Breast epithelium (tissue), 4 donors: ENCODE data around the gene IL26. TPM values are rescaled to one million over a fixed set of nuclear protein-coding genes. Genes with fewer than 3 reads are reported as not detected.

ENCODE experiments used
- DNase-seq, 2 donors: peaks; one replicate each; pipeline ENCODE4 v3.0.0-alpha.2; 2019; ENCODE audit warnings: low spot score in 2 of 2
- H3K27ac ChIP-seq, 2 donors: fragments of 200-600 bp; sonication (generic) in 1 of 2; one replicate each; pipeline ENCODE4 v1.5.1; 2016 to 2019; ENCODE audit warnings: mild to moderate bottlenecking in 1 of 2
- H3K27me3 ChIP-seq, 2 donors: fragments of 200-600 bp; sonication (generic) in 1 of 2; one replicate each; pipeline versions ENCODE4 v1.5.1 to v1.6.0; 2017 to 2019; ENCODE audit warnings: control low read depth in 1 of 2, mild to moderate bottlenecking in 1 of 2
- H3K36me3 ChIP-seq: fragments of 200-600 bp; one replicate; pipeline ENCODE4 v1.5.1; 2019
- H3K4me1 ChIP-seq, 2 donors: fragments of 200-600 bp; sonication (generic); one replicate each; pipeline ENCODE4 v1.5.1; 2016 to 2019; ENCODE audit warnings: control low read depth in 1 of 2
- H3K4me3 ChIP-seq, 3 donors: fragments of 200-600 bp; sonication (generic); 1 replicate in 2 of 3; 2 replicates in 1 of 3; pipeline ENCODE4 v1.5.1; 2016 to 2019; ENCODE audit warnings: mild to moderate bottlenecking in 3 of 3, moderate library complexity in 2 of 3
- H3K9me3 ChIP-seq, 2 donors: fragments of 200-600 bp; sonication (generic) in 1 of 2; one replicate each; pipeline ENCODE4 v1.5.1; 2016 to 2019; ENCODE audit warnings: control low read depth in 1 of 2
- CTCF ChIP-seq, 3 donors: fragments of 450-650 bp; IDR thresholded peaks; one replicate each; pipeline ENCODE4 v1.5.1; 2016 to 2017; ENCODE audit warnings: antibody characterized with exemption in 3 of 3, mild to moderate bottlenecking in 3 of 3, moderate library complexity in 3 of 3
- POLR2A ChIP-seq: fragments of 450-650 bp; IDR thresholded peaks from one replicate; pipeline ENCODE4 v1.6.1; 2016; ENCODE audit warnings: antibody characterized with exemption, mild to moderate bottlenecking, moderate library complexity
- POLR2AphosphoS5 ChIP-seq, 3 donors: sonication (generic); formaldehyde crosslinking; IDR thresholded peaks; one replicate each; pipeline ENCODE4 v1.6.1; 2017; ENCODE audit warnings: antibody characterized with exemption in 3 of 3
- intact Hi-C: fragments of 100-400 bp; cut with DNase I; formaldehyde crosslinking; loops from one replicate; pipeline ENCODE4 v1.15.1; 2023; ENCODE audit warnings: low total_unique reads
- total RNA-seq, 3 donors: library from RNA; depleted of rRNA; stranded (reverse); fragments of >200 nt; gene quantifications; one replicate each; pipeline ENCODE4 v1.1.0, GENCODE V29; 2016

Gene IL26
- total RNA-seq, 3 donors from 2014 or later, result not detected

DNA sequence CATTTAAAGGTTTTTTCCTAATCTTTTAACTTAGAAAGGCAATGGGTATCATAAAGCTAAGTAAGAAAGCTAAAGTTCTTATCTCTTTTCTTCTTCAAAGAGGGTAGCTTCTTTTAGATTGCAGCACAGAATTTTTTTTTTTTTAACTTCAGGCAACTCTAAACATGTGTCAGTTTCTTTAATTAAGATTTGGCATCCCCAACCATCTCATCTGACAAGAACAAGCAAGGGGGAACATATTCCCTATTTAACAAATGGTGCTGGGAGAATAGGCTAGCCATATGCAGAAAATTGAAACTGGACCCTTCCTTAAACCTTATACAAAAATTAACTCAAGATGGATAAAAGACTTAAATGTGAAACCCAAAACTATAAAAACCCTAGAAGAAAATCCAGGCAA is 51.8 kb downstream of the IL26 start:
- TF ChIP-seq CTCF (IDR thresholded peaks at IDR 0.05) (no peak), POLR2A (no peak), POLR2AphosphoS5 (IDR thresholded peaks at IDR 0.05) (no peak)
- Histone ChIP-seq H3K27me3 (no peaks in the 10 kb centered on the region), H3K36me3 (no peaks in the 10 kb centered on the region), H3K9me3 (no peaks in the 10 kb centered on the region), H3K27ac (no peak overlapping the region), H3K4me1 (no peaks in the 10 kb centered on the region), H3K4me3 (no peak overlapping the region)
- no peak for DNase-seq
- intact Hi-C loops, result no loop called here

GRCh38 chr12:68170726-68171125 is 54.9 kb downstream of the IL26 start:
- no peaks in the 10 kb centered on the region for H3K9me3 ChIP-seq
- no peaks in the 10 kb centered on the region for H3K4me1 ChIP-seq
- no peak for DNase-seq
- H3K27me3 ChIP-seq, result no peaks in the 10 kb centered on the region
- TF ChIP-seq POLR2AphosphoS5 (IDR thresholded peaks at IDR 0.05) (no peak), POLR2A (no peak), CTCF (IDR thresholded peaks at IDR 0.05) (no peak)
- H3K36me3 ChIP-seq, result no peaks in the 10 kb centered on the region
- no peak overlapping the region for H3K4me3 ChIP-seq
- H3K27ac ChIP-seq, result no peak overlapping the region
- intact Hi-C loops, result no loop called here

- TF ChIP-seq CTCF (IDR thresholded peaks at IDR 0.05) (no peak), POLR2AphosphoS5 (IDR thresholded peaks at IDR 0.05) (no peak), POLR2A (no peak)
- DNase-seq, result no peak
- intact Hi-C loops, result no loop called here
- Histone ChIP-seq H3K27ac (no peak overlapping the region), H3K36me3 (no peaks in the 10 kb centered on the region), H3K27me3 (no peaks in the 10 kb centered on the region), H3K9me3 (no peaks in the 10 kb centered on the region), H3K4me3 (no peak overlapping the region), H3K4me1 (no peaks in the 10 kb centered on the region)
Measured at GRCh38 chr12:68169213-68169889, 56.3 kb downstream of the IL26 start.

DNA sequence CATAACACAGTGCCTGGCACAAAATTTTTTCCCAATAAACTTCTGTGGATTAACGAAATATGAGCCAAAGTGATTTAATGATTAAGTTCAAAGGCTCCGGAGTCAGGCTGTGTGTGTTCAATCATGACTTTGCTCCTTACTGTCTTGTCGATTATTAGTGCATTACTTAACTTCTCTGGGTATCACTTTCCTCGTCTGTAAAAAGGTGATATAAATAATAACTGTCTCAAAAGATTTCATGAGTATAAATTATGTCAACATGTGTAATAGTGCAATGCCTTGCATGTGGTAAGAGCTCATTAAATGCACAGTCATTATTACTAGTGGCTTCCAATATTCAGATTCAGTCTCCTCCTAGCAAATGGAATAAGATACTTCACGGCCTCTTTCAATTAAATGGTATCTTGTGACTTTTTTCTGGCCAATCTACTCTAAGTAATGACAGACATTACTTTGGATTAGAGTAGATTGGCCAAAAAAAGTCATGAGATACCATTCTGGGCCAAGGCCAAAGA is 59.2 kb downstream of the IL26 start:
- H3K27me3 ChIP-seq, result no peaks in the 10 kb centered on the region
- H3K27ac ChIP-seq, result no peak overlapping the region
- no peaks in the 10 kb centered on the region for H3K9me3 ChIP-seq
- DNase-seq, result no peak
- no peak for TF ChIP-seq POLR2A
- no peak for TF ChIP-seq CTCF (IDR thresholded peaks at IDR 0.05)
- TF ChIP-seq POLR2AphosphoS5 (IDR thresholded peaks at IDR 0.05), result no peak
- H3K4me3 ChIP-seq, result no peak overlapping the region
- H3K4me1 ChIP-seq, result no peaks in the 10 kb centered on the region
- no peaks in the 10 kb centered on the region for H3K36me3 ChIP-seq
- intact Hi-C loops, result no loop called here

DNA sequence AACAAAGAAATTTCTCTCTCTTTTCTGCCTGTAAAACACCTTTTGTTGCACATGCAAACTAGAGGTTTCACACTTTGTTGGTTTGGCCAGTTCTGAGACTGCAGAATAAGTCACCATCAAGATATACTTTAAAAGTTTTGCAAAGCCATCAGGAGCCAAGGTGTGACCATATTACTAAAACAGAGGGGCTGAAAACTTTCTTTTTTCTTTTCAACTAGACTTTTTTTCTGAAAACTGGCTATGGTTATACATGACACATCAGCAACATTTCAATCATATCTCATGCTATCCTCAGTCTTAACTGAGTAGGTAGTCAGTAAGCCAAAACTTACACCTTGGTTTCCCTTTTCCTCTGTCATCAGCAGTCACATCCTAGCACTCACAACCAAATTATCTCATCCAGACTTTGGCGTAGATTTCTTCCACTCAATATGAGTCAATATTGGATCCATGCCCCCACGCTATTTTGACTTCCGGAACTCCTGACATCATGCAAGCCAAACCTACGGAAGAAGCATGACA is 62.0 kb downstream of the IL26 start:
- H3K4me1 ChIP-seq, result no peaks in the 10 kb centered on the region
- no peaks in the 10 kb centered on the region for H3K27me3 ChIP-seq
- no peaks in the 10 kb centered on the region for H3K9me3 ChIP-seq
- no peak for DNase-seq
- H3K4me3 ChIP-seq, result no peak overlapping the region
- intact Hi-C loops, result no loop called here
- no peak overlapping the region for H3K27ac ChIP-seq
- H3K36me3 ChIP-seq, result no peaks in the 10 kb centered on the region
- TF ChIP-seq POLR2AphosphoS5 (IDR thresholded peaks at IDR 0.05) (no peak), POLR2A (no peak), CTCF (IDR thresholded peaks at IDR 0.05) (no peak)
